Testis (tissue), 3 donors: Measurements from ENCODE around the gene DNER. TPM values are rescaled to one million over a fixed set of nuclear protein-coding genes. Genes with fewer than 3 reads are reported as not detected.

ENCODE experiments used
- DNase-seq: peaks from one replicate; pipeline ENCODE4 v3.0.0-alpha.2; 2019
- H3K27ac ChIP-seq, 2 donors: fragments of 200-600 bp; sonication (generic); one replicate each; pipeline ENCODE4 v1.5.1; 2019
- H3K27me3 ChIP-seq: fragments of 200-600 bp; sonication (generic); one replicate; pipeline ENCODE4 v1.5.1; 2019
- H3K36me3 ChIP-seq: fragments of 200-600 bp; sonication (generic); one replicate; pipeline ENCODE4 v1.5.1; 2017; ENCODE audit warnings: low read depth; ENCODE audit errors: missing control alignments
- H3K4me1 ChIP-seq: fragments of 200-600 bp; sonication (generic); one replicate; pipeline ENCODE4 v1.5.1; 2019
- H3K4me3 ChIP-seq, 2 donors: fragments of 200-600 bp; sonication (generic); one replicate each; pipeline ENCODE4 v1.5.1; 2017 to 2019
- H3K9me3 ChIP-seq: fragments of 200-600 bp; sonication (generic); one replicate; pipeline ENCODE4 v1.5.1; 2017
- POLR2A ChIP-seq: fragments of 450-650 bp; IDR thresholded peaks from one replicate; pipeline ENCODE4 v1.6.1; 2017; ENCODE audit warnings: antibody characterized with exemption, mild to moderate bottlenecking, moderate library complexity
- WGBS, 2 donors: methylation state at CpG; one replicate each; pipeline ENCODE4 v1.1.5; 2018; 5-methylcytosine and 5-hydroxymethylcytosine counted together
- intact Hi-C: fragments of 100-400 bp; cut with DNase I; formaldehyde crosslinking; loops from one replicate; pipeline ENCODE4 v1.15.1; 2023; ENCODE audit warnings: low total_unique reads
- polyA plus RNA-seq: library from polyadenylated mRNA; stranded (reverse); fragments of 350-450 nt; fragmentation: Illumina TruSeq; extraction: RNeasy Lipid Tissue Mini Kit (QIAGEN cat#74804); gene quantifications from one replicate; pipeline ENCODE4 v1.2.3, GENCODE V29; 2014; ENCODE audit warnings: low read depth, low replicate concordance; ENCODE audit not compliant: insufficient read depth
- total RNA-seq, 2 donors: library from RNA; depleted of rRNA; stranded (reverse); fragments of >200 nt; gene quantifications; one replicate each; pipeline ENCODE4 v1.2.3, GENCODE V29; 2016
- TF ChIP-seq, protein P1 (sequence below), 3 experiments: fragments of 450-650 bp in 2 of 3; fragments of 200-600 bp in 1 of 3; sonication (generic) in 1 of 3; IDR thresholded peaks; one replicate each; pipeline ENCODE4 v1.5.1; 2016 to 2019; ENCODE audit warnings: antibody characterized with exemption in 3 of 3, mild to moderate bottlenecking in 2 of 3, moderate library complexity in 1 of 3

Gene DNER
- total and polyA plus RNA-seq, 3 donors from 2014 or later = 2.0 to 4.8 (median 2.9) TPM

DNA sequence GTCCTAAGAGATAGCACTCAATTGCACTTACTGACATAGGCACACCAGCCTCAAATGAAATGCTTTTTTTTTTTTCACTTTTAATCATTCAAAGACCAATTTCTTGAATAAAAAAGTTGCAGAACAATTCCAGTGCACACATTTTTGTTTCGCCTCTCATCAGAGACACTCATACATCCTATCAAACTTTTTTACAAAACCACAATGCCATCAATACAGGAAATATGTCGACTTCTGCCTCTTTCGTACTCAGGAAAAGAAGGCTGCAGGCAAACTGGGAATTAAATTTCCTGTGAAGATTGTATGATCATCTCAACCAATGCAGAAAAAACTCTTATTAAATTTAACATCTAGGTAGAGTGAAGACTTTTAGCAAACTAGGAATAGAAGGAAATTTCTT is 112.4 kb downstream of the DNER start:
- Histone ChIP-seq H3K4me1 (no peaks in the 10 kb centered on the region), H3K9me3 (no peaks in the 10 kb centered on the region), H3K4me3 (no peak overlapping the region), H3K36me3 (no peaks in the 10 kb centered on the region), H3K27me3 (no peaks in the 10 kb centered on the region), H3K27ac (no peak overlapping the region)
- intact Hi-C loops = no loop called here
- WGBS, 2 donors = 77 to 81% methylated on average over 3 of the region's 3 CpGs
- TF ChIP-seq, protein P1, sequence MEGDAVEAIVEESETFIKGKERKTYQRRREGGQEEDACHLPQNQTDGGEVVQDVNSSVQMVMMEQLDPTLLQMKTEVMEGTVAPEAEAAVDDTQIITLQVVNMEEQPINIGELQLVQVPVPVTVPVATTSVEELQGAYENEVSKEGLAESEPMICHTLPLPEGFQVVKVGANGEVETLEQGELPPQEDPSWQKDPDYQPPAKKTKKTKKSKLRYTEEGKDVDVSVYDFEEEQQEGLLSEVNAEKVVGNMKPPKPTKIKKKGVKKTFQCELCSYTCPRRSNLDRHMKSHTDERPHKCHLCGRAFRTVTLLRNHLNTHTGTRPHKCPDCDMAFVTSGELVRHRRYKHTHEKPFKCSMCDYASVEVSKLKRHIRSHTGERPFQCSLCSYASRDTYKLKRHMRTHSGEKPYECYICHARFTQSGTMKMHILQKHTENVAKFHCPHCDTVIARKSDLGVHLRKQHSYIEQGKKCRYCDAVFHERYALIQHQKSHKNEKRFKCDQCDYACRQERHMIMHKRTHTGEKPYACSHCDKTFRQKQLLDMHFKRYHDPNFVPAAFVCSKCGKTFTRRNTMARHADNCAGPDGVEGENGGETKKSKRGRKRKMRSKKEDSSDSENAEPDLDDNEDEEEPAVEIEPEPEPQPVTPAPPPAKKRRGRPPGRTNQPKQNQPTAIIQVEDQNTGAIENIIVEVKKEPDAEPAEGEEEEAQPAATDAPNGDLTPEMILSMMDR (IDR thresholded peaks at IDR 0.05) = no peak
- no peak for TF ChIP-seq POLR2A
- no peak for DNase-seq

DNA sequence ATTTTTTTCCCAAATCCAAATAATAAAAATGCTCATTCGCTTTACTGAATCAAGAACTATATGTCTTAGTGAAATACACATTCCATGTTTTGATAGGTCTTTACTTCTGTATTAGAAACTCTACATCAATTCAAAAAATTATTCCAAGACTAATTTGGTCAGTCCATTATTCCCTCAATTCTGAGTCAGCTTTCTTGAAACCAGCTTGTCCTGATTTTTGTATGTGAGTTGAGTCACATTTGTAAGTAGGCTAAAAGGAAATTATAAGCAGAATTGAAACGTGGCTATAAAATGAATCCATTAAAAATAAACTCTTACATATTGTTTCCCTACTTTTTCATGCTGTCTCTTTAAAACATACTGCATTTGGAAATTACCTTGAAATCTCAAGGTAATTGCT is 113.0 kb downstream of the DNER start:
- no peak overlapping the region for H3K4me3 ChIP-seq
- no peaks in the 10 kb centered on the region for H3K36me3 ChIP-seq
- TF ChIP-seq POLR2A = no peak
- TF ChIP-seq, protein P1 (IDR thresholded peaks at IDR 0.05) = no peak
- no peak for DNase-seq
- no peaks in the 10 kb centered on the region for H3K9me3 ChIP-seq
- no peaks in the 10 kb centered on the region for H3K27me3 ChIP-seq
- 85 to 88% methylated on average over 2 of the region's 2 CpGs for WGBS, 2 donors
- no peak overlapping the region for H3K27ac ChIP-seq
- H3K4me1 ChIP-seq = no peaks in the 10 kb centered on the region
- intact Hi-C loops = no loop called here

DNA sequence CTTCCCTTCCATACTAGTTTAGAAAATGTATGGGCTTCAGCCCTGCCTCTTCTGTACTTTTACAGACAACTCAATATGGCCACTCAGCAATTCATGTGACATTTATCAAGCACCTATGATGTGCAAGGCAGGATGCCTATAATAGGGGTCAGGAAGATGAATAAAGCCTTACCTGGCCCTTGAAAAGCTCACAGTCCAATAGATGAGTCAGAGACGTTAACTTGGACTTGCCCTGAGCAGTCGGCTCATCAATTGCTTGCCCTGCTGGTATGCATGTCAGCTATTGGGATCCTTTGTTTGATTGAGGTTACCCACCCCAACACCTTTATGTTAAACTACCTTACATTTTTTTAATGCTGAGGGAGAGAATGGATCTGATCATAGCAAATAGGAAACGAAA is 116.1 kb downstream of the DNER start:
- no peak overlapping the region for H3K4me3 ChIP-seq
- no peaks in the 10 kb centered on the region for H3K4me1 ChIP-seq
- no peaks in the 10 kb centered on the region for H3K27me3 ChIP-seq
- no peak overlapping the region for H3K27ac ChIP-seq
- WGBS, 2 donors = 66 to 92% methylated on average over 3 of the region's 3 CpGs
- TF ChIP-seq POLR2A = no peak
- TF ChIP-seq, protein P1 (IDR thresholded peaks at IDR 0.05) = no peak
- H3K9me3 ChIP-seq = no peaks in the 10 kb centered on the region
- intact Hi-C loops = no loop called here
- no peaks in the 10 kb centered on the region for H3K36me3 ChIP-seq
- no peak for DNase-seq

GRCh38 chr2:229596796-229597195 is 117.6 kb downstream of the DNER start:
- intact Hi-C loops = no loop called here
- Histone ChIP-seq H3K9me3 (no peaks in the 10 kb centered on the region), H3K27me3 (no peaks in the 10 kb centered on the region), H3K36me3 (no peaks in the 10 kb centered on the region), H3K27ac (no peak overlapping the region), H3K4me1 (no peaks in the 10 kb centered on the region), H3K4me3 (no peak overlapping the region)
- TF ChIP-seq POLR2A = no peak
- TF ChIP-seq, protein P1 (IDR thresholded peaks at IDR 0.05) = no peak
- 61 to 66% methylated on average over 7 of the region's 7 CpGs for WGBS, 2 donors
- DNase-seq = no peak

GRCh38 chr2:229591611-229592010 is 122.7 kb downstream of the DNER start:
- no peak overlapping the region for H3K27ac ChIP-seq
- H3K4me1 ChIP-seq = peaks cover 4% of the 10 kb centered on the region
- no peaks in the 10 kb centered on the region for H3K27me3 ChIP-seq
- H3K9me3 ChIP-seq = no peaks in the 10 kb centered on the region
- 69 to 84% methylated on average over 9 of the region's 9 CpGs for WGBS, 2 donors
- intact Hi-C loops = no loop called here
- no peak for DNase-seq
- TF ChIP-seq, protein P1 (IDR thresholded peaks at IDR 0.05) = no peak
- TF ChIP-seq POLR2A = no peak
- H3K4me3 ChIP-seq = no peak overlapping the region
- no peaks in the 10 kb centered on the region for H3K36me3 ChIP-seq
